Left renal pelvis (tissue), 4 donors: ENCODE results near the gene SPAG6. TPM values are rescaled to one million over a fixed set of nuclear protein-coding genes. Genes with fewer than 3 reads are reported as not detected.

ENCODE experiments used
- DNase-seq, 4 donors: peaks; one replicate each; pipeline ENCODE4 v3.0.0-alpha.2; 2013; ENCODE audit warnings: low read depth in 4 of 4, low spot score in 3 of 4
- polyA plus RNA-seq, 4 donors: library from polyadenylated mRNA; unstranded; fragments of 120-200 nt; gene quantifications; one replicate each; pipeline ENCODE4 v1.2.1, GENCODE V29; 2013; ENCODE audit not compliant: insufficient read length in 4 of 4

Gene SPAG6
- polyA plus RNA-seq, 4 donors, result 0.29 to 1.4 (median 1.0) TPM

DNA sequence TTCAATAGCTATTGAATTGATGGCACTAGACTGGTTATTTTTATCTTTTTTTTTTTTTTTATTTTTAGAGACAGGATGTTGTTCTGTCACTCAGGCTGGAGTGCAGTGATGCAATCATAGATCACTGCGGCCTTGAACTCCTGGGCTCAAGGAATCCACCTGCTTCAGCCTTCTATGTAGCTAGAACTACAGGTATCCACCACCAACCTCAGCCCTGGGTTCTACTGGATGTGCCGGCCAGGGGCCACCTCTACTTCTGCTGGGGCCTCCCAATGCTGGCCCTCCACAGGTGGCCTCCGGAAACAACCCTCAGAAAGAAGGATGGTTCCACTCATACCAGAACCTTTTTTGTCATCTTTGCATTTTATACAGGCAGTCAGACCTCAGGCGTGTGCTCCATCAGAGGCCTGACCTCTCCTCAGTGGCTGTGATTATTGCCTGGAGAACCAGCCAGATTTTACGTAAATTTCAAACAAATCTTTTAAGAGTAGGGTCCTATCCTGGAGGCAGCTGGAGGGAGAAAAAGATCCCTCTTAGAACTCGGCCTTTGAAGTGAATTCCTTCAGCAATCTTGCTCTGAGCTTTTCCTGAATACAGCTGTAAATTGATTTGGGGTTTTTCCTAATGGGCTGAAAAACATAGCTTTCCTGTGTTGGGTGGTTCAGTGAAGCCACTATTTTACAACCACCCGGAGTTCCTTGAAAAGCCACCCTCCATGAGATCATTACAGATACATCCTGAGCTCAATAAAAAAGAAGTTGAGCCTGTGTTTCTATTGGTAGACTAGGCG lies 110.0 kb downstream of the SPAG6 start:
- no peak for DNase-seq

DNA sequence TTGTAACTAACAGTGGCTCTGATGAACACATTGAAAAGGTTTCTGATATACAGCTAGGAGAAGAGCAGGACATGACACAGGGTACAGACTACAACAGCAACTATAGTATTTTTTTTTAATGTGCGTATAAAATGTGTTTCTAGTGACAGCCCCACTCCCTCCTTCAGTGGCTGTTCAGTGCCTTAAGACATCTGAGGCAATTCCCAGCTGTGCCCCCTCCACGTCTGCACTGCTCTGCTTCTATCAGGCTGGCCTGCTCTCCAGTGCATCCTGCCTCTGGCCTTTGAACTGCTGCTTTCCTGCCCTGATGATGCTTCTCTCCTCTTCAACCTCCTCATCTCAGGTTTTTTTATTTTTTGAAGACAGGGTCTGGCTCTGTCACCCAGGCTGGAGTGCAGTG lies 111.2 kb downstream of the SPAG6 start:
- no peak for DNase-seq

DNA sequence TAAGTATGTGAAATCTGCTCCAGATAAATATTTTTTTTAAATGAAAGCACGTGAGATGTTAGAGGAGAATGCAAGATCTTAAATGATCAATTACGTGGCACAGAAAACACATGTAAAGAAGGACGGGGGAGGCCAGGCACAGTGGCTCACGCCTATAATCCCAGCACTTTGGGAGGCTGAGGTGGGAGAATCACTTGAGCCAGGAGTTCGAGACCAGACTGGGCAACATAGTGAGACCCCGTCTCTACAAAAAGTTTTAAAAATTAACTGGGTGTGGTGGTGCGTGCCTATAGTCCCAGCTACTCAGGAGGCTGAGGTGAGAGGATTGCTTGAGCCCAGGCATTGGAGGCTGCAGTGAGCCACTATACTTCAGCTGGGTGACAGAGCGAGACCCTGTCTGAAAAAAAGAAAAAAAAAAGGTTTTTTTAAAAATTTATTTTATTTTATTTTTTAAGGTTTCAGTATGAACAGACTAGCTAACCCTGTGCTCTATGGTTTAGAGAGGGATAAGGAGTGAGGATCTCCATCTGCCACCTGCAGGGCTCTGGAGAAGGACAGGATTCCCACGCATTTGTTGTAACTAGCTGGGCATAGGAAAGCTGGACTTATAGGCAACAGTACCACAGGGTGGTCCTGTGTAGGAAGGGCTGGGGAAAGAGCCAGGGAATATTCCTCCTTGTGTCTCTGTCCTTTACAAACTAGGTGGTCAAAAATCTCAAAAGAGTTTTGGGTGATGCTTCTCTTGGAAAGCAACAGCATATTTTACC lies 113.2 kb downstream of the SPAG6 start:
- no peak for DNase-seq

GRCh38 chr10:22459496-22459895 lies 114.2 kb downstream of the SPAG6 start:
- no peak for DNase-seq

DNA sequence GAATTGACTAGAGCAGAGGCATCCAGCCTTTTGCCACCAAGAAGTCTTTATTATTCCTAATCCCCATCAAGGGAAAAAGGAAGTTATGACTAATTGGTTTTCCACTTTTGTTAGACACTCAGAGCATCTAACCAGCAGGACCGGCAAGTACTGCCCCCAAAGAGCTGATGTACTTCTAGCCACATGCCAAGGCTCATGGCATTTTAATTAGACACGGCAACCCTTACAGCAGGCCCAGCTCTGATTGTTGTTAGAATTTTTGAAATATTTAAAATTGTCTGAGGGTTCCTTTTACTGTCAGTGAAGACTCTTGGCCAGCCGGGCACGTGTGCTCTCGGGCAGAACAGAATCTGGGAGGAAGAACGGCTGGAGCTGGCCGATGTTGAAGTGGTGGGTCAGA lies 114.8 kb downstream of the SPAG6 start:
- DNase-seq, result no peak

DNA sequence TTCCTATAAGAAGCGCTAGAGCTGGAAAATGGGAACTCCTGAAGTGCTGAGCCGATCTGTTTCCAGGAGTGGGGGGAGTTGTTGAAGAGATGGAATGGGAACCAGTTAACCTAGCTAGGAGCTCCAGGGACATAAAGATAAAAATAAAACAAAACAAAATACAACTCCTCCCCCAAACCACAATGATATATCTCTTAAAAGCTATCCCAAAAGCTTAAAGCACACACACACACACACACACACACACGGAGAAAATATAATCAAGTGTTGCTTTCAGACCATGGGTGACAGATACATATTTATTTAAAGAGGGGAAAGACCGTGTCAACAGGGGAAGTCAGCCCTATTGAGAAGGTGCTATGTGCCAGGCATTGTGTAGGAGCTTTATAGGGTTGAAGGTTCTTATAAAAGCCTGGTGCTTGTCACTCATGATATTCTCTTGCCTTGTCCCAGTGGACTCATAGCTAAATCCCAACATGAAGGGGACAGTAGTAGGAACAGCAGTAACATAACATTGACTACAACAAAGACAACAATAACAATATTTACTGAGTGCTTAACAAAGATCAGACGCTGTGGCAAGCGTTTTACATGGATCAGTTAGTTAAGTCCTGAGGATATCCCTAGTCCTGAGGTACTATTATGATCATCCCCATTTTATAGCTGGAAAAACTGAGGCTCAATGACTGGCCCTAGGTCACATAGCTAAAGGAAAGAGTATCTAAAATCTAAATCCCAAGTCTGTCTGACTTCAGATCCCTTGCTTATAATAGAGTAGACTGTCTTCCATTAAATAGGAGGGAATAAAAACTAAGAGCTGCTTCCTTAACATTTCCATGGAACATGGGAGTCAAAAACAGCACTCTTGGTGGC lies 115.5 kb downstream of the SPAG6 start:
- no peak for DNase-seq

DNA sequence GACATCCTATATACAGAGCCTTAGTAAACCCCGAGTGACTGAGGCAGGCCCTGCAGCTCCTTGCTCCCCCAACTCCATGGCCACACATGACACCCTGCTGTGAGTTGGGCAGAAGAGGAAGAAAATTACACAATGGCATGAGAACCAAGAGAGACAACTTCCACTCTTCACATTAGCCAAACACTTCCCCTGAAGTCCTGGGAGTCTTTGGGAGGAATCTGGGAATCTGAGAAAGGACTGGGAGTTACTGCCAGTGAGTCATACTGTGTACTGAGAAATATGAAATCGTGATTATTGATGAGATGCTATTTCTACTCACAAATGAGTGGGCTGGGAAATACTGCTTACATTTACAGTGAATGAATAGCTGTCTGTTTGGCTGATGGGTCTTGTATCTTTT lies 116.6 kb downstream of the SPAG6 start:
- DNase-seq, result no peak

- DNase-seq, result no peak
These were observed 118.0 kb downstream of the SPAG6 start for GRCh38 chr10:22463255-22463654.

DNA sequence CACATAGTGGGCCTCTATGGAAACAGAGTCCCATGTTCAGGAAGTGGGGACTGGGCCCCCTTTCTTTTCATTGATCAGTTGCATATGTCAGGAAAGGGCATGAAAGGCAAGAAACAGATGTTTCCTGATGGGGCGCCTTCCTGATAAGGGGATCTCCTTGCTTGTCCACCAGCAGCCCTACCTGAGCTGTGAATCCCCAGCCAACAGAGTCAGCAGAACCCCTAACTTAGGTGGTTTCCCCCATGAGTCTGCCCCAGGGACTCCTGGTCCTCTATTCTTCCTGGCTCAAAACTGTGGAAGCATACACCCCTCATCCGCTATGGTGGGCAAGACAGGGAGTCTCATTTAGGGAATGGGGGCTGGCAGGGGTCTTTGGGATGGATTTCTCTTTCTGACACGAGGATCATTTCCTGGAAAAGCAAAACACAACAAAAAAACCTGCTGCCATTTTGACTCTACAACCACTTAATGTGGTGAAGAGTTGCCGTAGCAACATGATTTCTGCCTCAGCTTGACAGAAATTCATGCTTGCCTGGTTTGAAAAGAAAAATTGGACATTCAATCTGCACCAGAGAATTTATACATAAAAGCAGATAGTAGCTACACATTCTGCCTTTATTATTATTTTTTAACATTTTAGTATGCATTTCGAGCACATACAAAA lies 119.8 kb downstream of the SPAG6 start:
- no peak for DNase-seq

DNA sequence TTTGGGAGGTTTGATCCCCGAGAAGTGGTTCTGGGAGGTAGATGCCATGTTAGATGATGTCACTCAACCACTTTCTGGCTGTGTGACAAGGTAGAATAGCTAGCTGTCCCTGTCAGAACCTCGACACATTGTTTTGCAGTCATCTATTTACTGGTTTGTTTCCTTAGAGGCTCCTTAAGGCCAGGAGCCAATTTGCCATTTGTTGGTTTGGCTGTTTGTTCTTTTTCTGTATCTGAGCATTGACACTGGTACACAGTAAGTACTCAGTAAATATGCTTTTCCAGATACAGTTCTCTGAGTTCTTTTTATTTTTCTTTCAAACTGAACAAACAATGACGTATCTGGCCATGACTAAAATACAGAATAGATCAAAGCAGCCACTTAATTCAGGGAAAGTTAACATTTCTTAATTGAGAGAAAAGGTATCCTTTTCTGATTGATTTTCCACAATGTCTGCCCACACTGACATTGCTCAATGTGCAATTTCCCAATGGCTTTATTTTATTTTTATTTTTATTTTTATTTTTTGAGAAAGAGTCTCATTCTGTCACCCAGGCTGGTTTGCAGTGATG lies 121.6 kb downstream of the SPAG6 start:
- DNase-seq, result no peak

Other genes with a start within 250 kb of the SPAG6 start
- under 1 TPM in 1 of 4 donors, not detected in 3; 0.15 TPM for gene EBLN1, start 127.5 kb upstream of the SPAG6 start, polyA plus RNA-seq
- gene COMMD3, start 29.1 kb upstream of the SPAG6 start, polyA plus RNA-seq, result 100 to 1,000 TPM in 1 of 4 donors, 10 to 100 TPM in 3; 60.1 to 106 (median 83.9) TPM
- 100 to 1,000 TPM in 3 of 4 donors, 10 to 100 TPM in 1; 97.6 to 150 (median 105) TPM for gene BMI1, start 24.4 kb upstream of the SPAG6 start, polyA plus RNA-seq